Measurements from ENCODE around the gene PLPP2. TPM values are rescaled to one million over a fixed set of nuclear protein-coding genes. Genes with fewer than 3 reads are reported as not detected.

Gene PLPP2
- total and polyA plus RNA-seq, 2 of the 13 experiments (the other 11 are each of a cell fraction or from before 2014, with no cell fraction given): not detected

- no peaks in the 10 kb centered on the region for H3K27me3 ChIP-seq (ENCODE audit: control insufficient read depth in 1 of 2, insufficient read depth in 2 of 2, low read length in 2 of 2)
- ATAC-seq (no peak), DNase-seq (ENCODE audit: low spot score) (no peak), FAIRE-seq (no peak)
- ChIA-PET CTCF (ENCODE audit: low intra/inter-chr PET ratio, low total read pairs) (no interaction called here), POLR2A (no interaction called here)
- no peak overlapping the region for H3K27ac ChIP-seq (ENCODE audit: extremely low read length, insufficient read depth, low read length)
- no peaks in the 10 kb centered on the region for H4K20me1 ChIP-seq (ENCODE audit: insufficient read depth, low read length)
- H3K36me3 ChIP-seq (replicated peaks in 1 of 2; ENCODE audit: control insufficient read depth in 1 of 2, insufficient read depth in 2 of 2, low read length in 2 of 2): peaks cover 6 to 28% of the 10 kb centered on the region in 2 experiments; a peak in 4 of 5 replicates
- no TSS peak for BruUV-seq (replicated peaks)
- H3K9me3 ChIP-seq (ENCODE audit: low read length): no peaks in the 10 kb centered on the region
- no peak overlapping the region for H3K9ac ChIP-seq (ENCODE audit: insufficient read depth, low read depth, low read length)
- no peaks in the 10 kb centered on the region for H3K4me1 ChIP-seq (ENCODE audit: insufficient read depth, low read length)
- TF ChIP-seq CEBPZ (IDR thresholded peaks at IDR 0.05; ENCODE audit: low read length) (no peak), PTBP1 (IDR thresholded peaks at IDR 0.05; ENCODE audit: low read depth, low read length, poor library complexity, severe bottlenecking) (no peak), NCOA5 (CRISPR knock-in tag; IDR thresholded peaks at IDR 0.05) (no peak), ZNF749 (CRISPR knock-in tag; IDR thresholded peaks at IDR 0.05; ENCODE audit: borderline replicate concordance) (no peak), HDAC6 (IDR thresholded peaks at IDR 0.05; ENCODE audit: low read depth, low read length) (no peak), TBL1XR1 (IDR thresholded peaks at IDR 0.05; ENCODE audit: borderline replicate concordance, low read length, partially characterized antibody) (no peak), ZNF274 (CRISPR knock-in tag; IDR thresholded peaks at IDR 0.05) (no peak)
- TF ChIP-seq, protein P1, sequence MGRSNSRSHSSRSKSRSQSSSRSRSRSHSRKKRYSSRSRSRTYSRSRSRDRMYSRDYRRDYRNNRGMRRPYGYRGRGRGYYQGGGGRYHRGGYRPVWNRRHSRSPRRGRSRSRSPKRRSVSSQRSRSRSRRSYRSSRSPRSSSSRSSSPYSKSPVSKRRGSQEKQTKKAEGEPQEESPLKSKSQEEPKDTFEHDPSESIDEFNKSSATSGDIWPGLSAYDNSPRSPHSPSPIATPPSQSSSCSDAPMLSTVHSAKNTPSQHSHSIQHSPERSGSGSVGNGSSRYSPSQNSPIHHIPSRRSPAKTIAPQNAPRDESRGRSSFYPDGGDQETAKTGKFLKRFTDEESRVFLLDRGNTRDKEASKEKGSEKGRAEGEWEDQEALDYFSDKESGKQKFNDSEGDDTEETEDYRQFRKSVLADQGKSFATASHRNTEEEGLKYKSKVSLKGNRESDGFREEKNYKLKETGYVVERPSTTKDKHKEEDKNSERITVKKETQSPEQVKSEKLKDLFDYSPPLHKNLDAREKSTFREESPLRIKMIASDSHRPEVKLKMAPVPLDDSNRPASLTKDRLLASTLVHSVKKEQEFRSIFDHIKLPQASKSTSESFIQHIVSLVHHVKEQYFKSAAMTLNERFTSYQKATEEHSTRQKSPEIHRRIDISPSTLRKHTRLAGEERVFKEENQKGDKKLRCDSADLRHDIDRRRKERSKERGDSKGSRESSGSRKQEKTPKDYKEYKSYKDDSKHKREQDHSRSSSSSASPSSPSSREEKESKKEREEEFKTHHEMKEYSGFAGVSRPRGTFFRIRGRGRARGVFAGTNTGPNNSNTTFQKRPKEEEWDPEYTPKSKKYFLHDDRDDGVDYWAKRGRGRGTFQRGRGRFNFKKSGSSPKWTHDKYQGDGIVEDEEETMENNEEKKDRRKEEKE (IDR thresholded peaks at IDR 0.05): no peak
- TF ChIP-seq, protein P2, sequence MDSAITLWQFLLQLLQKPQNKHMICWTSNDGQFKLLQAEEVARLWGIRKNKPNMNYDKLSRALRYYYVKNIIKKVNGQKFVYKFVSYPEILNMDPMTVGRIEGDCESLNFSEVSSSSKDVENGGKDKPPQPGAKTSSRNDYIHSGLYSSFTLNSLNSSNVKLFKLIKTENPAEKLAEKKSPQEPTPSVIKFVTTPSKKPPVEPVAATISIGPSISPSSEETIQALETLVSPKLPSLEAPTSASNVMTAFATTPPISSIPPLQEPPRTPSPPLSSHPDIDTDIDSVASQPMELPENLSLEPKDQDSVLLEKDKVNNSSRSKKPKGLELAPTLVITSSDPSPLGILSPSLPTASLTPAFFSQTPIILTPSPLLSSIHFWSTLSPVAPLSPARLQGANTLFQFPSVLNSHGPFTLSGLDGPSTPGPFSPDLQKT (CRISPR knock-in tag; IDR thresholded peaks at IDR 0.05; ENCODE audit: borderline replicate concordance): no peak
- in situ Hi-C loops (cut with HindIII; ENCODE audit: extremely low pct_ligation_motif_present, low pct_unique_long_range_greater_than_20kb): no loop called here
- H3K4me2 ChIP-seq (ENCODE audit: low read depth, low read length): no peak overlapping the region
- H3K79me2 ChIP-seq (ENCODE audit: insufficient read depth, low read length): no peaks in the 10 kb centered on the region
- intact Hi-C loops (cut with micrococcal nuclease; ENCODE audit: unreplicated experiment): no loop called here
- H3K4me3 ChIP-seq (replicated peaks in 1 of 3; ENCODE audit: insufficient read depth in 1 of 3, low read depth in 2 of 3, low read length in 3 of 3): no peak overlapping the region
- 96% methylated on average over 40 of the region's 43 CpGs for WGBS (ENCODE audit: low lambda C conversion rate)
- H2AFZ ChIP-seq (ENCODE audit: low read length): no peak overlapping the region
Measured at GRCh38 chr19:305240-306150, 14.3 kb upstream of the PLPP2 start.
